ENCODE results near the gene IPMK.
"Not testable (repeated sequence)": the region's sequence is repeated elsewhere in the genome, so short reads cannot be mapped to it uniquely, and the experiment has no call there.

Gene IPMK

DNA sequence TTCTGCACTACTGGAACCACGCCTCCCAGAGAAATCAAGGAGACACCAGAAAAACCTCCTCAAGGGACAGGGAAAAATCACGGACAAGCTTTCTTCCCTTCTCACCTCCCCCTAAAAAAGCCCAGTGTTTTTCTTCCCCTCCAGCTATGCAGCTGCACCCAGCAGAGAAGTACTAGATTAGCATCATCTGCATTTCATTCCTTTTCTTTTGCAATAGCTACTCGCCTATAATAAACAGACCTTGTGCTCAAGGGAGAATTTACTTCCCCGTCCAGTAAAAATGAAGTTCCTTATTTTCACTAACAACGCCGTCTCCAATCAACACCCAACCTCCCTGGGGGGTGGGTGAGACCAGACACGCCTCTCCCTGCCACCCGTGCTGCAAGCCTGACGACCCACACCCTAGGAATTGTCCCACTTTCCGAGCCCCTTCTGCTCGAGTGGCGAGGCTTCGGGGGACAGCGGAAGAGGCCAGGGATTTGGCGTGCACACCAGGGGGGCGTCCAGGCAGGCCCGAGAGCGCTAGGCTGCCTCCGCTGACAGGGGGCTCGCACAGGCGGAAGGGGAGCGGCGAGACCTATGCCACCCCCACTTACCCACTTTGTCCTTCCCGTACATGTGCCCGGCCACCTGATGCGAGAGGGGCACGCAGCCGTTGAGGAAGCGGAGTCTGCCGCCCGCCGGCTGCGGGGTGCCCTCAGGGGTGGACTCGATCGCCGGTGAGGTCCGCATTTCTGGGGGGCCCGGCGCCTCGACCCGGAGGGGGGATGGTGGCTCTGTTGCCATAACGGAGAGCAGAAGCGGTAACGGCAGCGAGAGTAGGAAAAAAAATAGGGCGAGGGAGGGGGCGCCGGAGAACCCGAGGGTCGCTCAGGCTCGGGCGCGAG is 625 bp downstream of the IPMK start:
- peak; percentile 37 to 39 for DNase-seq

DNA sequence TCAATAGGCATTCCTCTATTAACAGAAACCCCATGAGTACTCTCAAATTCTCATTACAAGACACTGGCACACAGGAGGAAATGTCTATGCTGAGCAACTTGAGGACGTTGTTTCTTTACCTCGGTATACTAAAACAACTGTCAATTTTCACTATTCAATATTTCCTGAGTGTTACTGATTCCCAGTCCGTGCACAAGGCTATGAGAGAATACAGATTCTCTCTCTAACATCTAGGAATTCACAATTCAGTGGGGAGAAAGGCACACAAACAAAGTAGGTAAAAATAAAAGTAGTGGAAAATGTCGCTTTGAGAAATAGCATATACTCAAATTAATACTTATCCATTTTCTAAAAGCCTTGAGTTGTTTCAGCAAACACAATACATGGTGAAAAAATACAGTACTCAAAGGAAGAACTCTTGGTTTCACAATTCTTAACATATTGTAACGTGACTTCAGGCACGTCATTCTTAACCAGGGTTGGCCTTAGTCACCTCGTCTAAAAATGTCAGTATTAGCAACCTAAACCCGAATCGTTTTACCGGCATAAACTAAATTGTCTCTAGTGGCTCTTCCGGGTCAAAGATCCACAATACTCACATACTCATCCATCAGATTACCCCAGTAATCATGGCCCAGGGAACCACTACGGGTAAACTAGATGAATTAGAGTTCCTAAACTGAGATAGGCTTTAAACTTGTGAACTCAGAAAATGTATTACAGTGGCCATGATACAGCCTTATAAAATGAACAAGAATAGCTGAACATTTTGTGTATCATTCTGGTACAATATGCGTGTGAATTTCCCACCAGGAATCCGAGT is 1.5 kb downstream of the IPMK start:
- DNase-seq = peak in 1 of 2 experiments; percentile 14

DNA sequence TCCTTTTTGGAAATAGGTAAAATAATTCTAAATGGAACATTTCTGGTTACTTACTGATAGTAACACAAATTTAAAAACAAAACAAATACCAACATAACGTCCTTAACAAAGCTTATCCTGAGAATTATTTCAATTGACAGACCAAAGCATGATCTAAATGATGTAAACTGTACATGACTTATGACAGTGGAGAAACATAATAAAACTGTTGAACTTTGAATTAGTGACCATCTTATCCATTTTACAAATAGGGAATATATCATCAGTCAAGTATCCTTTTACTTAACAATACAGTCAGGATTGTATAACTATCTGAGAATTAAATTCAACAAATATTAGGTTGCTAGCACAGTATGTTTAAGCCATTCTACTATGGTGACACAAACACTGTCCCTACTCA is 2.4 kb downstream of the IPMK start:
- no peak for DNase-seq

DNA sequence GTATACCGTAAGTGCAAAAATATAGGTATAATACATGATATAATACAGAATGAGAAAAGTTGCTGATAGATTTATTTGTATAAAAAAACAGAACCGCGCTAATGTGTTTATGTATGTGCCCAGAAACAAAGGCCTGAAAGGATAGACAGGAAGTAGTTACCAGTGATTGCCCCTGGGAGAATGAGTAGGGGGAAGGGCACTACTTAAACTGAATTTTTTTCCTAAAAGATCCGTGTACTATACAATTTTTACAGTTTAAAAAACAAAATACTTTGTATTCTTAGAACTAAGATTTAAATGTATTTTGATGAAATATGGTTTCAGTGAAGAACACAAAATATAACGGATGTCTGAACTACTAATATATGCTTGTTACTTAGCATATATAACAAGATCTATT is 2.9 kb downstream of the IPMK start:
- no peak for DNase-seq

DNA sequence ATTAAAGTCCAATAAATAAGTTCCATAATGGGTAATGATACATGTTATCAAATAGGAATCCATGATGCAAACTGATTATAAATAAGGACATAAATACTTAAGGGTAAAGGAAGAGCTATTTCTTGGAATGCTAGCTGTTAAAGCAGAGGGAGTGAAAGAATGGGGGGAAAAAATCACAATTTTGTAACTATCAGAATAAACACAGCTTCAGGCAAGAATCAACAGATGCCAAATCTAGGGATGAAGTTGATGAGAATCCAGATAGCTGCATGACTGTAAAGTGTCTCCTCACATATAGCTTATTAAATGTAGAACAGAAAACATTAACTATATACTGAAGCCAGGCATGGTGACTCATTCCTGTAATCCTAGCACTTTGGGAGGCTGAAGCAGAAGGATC is 4.9 kb downstream of the IPMK start:
- DNase-seq = no peak

DNA sequence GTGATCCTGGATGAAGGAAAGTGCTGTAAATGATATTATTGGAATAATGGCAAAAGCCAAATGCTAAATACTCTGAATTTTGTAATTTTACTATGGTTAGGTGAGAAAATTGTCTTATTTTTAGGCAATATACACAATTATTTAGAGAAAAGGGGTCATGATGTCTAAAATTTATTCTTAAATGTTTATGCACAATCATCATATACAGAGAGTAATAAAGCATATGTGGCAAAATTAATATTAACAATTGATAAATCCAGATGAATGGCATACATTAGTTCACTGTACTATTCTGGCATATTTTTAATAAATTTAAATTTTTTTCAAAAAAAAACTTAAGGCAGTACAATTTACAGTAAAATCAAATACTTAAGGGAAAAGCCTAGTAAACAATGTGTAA is 7.4 kb downstream of the IPMK start:
- DNase-seq = no peak

DNA sequence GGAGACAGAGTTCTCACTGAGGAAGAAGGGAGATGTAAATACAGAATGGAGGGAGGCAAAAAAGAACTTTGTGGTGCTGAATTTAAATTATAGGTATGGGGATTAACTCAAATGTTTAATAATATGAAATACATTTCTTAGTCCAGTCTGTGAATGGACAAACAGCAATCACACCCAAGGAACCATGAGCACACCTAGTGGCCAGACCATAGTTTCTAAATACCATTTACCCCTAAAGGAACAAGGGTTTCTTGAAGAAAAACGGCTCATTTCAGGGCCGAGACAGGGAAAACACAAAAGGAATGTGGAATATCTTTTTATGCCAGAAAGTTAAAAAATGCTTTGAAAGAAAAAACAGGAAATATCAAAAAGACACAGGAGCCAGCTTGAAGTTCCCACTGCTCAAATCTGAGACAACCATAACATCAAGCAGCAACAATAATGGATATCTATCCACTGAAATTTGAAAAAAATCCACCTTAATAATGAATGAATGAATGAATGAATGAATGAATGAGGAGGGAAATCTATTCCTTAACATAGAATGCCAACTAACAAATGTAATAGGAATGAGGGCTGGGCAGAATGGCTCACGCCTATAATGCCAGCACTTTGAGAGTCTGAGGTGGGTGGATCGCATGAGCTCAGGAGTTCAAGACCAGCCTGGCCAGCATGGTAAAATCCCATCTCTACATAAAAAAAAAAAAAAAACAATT is 8.6 kb downstream of the IPMK start:
- no peak for DNase-seq

DNA sequence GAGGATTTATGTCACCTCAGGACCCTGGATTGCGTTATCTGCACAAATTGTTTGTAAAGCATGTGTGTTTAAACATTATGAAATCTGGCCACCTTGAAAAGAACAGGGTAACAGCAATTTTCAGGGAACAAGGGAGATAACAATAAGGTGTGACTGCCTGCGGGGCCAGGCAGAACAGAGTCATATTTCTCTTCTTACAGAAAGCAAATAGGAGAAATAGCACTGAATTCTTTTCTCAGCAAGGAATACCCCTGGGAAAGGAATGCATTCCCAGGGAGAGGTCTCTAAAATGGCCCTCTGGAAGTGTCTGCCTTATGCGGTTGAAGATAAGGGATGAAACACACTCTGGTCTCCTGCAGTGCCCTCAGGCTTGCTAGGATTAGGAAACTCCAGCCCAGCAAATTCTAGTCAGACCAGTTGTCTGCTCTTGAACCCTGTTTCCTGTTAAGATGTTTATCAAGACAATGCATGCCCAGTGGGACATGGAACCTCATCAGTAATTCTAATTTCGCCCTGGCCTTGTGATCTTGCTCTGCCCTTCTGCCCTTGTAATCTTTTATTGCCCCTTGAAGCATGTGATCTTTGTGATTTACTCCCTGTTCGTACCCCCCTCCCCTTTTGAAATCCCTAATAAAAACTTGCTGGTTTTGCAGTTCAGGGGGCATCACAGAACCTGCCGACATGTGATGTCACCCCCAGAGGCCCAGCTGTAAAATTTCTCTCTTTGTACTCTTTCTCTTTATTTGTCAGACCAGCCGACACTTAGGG is 11.5 kb downstream of the IPMK start:
- DNase-seq = not testable (repeated sequence)

DNA sequence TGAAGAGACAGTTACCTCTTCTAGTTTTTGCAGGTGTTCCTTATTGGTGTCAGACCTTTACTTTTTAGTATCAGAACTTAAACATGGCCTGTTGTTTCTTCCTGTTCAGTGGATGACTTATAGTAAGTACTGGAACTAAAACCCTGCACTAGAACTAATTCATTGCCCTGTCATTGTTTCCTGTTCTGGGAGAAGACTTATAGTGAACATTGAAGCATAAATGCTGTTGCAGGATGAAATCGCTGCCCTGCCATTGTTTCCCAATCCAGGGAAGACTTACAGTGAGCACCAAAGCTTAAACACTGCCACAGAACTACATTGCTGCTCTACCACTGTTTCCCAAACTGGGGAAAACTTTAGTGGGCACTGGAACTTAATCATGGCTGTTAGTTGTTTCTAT is 13.1 kb downstream of the IPMK start:
- no peak for DNase-seq

DNA sequence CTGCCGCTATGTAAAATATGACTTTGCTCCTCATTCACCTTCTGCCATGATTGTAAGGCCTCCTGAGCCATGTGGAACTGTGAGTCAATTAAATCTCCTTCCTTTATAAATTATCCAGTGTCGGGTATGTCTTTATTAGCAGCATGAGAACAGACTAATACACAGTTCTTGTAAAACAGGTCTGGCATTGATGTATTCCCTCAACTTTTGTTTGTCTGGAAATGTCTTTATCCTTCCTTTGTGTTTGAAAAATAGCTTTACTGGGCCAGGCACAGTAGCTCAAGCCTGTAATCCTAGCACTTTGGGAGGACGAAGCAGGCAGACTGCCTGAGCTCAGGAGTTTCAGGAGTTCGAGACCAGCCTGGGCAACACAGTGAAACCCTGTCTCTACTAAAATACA is 14.5 kb downstream of the IPMK start:
- no peak for DNase-seq

DNA sequence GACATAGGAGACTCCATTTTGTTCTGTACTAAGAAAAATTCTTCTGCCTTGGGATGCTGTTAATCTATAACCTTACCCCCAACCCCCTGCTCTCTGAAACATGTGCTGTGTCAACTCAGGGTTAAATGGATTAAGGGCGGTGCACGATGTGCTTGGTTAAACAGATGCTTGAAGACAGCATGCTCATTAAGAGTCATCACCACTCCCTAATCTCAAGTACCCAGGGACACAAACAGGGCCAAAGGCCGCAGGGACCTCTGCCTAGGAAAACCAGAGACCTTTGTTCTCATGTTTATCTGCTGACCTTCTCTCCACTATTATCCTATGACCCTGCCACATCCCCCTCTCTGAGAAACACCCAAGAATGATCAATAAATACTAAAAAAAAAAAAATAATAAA is 23.0 kb downstream of the IPMK start:
- not testable (repeated sequence) for DNase-seq

DNA sequence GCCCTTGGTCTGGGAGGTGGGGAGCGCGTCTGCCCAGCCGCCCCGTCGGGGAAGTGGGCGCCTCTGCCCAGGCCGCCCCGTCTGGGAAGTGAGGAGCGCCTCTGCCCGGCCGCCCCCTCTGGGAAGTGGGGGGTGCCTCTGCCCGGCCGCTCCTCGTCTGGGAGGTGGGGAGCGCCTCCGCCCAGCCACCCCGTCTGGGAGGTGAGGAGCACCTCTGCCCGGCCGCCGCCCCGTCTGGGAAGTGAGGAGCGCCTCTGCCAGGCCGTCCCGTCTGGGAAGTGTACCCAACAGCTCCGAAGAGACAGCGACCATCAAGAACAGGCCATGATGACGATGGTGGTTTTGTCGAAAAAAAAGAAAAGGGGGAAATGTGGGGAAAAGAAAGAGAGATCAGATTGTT is 23.5 kb downstream of the IPMK start:
- not testable (repeated sequence) for DNase-seq

DNA sequence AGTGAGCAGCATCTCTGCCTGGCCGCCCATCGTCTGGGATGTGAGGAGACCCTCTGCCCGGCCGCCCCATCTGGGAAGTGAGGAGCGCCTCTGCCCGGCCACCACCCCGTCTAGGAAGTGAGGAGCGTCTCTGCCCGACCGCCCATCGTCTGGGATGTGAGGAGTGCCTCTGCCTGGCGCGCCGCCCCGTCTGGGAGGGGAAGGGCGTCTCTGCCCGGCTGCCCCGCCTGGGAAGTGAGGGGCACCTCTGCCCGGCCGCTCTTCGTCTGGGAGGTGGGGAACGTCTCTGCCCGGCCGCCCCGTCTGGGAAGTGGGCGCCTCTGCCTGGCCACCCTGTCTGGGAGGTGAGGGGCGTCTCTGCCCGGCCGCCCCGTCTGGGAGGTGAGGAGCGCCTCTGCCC is 23.9 kb downstream of the IPMK start:
- not testable (repeated sequence) for DNase-seq

DNA sequence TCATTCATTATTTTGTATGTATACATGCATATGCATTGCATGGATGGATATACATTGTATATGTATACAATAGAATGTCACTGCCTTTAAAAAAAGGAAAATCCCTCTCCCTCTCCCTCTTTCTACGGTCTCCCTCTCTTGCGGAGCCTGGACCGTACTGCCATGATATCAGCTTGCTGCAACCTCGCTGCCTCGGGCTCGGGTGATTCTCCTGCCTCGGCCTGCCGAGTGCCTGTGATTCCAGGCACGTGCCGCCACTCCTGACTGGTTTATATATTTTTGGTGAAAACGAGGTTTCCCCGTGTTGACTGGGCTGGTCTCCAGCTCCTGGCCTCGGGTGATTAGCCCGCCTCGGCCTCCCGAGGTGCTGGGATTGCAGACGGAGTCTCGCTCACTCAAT is 24.4 kb downstream of the IPMK start:
- no peak for DNase-seq

DNA sequence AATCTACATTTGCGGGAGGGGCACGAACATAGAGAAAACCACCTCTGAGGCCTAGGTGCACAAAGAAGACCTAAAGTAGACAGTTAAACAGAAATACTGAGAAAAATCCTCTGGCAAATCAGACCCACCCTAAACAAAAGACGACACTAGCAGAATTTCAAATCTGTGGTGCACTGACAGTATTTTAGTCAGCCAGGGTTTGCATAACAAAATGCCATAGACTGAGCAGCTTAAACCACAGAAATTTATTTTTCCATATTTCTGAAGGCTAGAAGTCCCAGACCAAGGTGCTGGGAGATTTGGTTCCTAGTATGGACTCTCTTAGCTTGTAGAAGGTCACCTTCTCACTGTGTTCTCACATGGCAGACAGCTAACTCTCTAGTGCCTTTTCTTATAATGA is 26.3 kb downstream of the IPMK start:
- DNase-seq = no peak

DNA sequence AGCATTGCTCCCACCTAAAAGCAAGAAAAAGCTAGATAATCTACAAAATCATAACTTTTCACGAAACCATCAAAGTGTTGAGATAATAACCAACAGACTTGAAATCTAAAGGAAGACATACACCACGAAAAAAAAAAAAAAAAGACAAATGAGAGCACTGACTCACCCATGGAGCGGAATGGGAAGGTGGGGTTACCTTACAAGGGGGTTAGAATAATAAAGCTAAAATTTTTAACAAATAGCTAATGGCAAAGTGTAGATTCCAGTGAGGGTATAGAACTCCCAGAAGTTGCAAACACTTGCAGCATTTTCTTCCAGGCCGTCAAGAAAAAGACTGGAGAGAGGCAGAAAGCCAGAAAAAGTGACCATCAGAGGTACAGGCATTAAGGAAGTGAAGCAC is 27.2 kb downstream of the IPMK start:
- no peak for DNase-seq

DNA sequence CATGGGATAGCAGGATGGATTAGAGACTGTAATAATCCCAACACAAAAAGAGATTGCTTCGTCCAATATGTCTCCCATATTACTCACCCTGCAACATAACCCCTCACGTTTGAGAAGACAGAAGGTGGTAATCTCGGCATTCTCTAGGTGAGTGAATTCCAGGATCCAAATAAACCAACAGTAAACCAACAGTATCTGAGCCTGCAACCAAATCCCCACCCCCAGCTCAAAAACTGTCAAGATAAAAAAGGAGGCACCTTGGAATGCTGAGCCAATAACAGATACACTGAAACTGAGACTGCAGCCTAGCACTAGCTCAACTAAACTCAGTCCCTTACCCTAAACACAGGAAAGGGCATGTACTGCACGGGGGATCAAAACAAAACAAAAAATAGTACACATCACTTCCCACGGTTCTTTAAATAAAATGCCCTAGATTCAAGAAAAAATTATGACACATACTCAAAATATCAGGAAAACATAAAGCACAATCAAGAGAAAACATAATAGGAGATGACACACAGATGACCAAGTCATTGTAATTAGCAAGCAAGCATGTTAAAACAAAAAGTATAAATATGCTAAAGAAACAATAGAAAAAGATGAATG is 28.0 kb downstream of the IPMK start:
- no peak for DNase-seq

DNA sequence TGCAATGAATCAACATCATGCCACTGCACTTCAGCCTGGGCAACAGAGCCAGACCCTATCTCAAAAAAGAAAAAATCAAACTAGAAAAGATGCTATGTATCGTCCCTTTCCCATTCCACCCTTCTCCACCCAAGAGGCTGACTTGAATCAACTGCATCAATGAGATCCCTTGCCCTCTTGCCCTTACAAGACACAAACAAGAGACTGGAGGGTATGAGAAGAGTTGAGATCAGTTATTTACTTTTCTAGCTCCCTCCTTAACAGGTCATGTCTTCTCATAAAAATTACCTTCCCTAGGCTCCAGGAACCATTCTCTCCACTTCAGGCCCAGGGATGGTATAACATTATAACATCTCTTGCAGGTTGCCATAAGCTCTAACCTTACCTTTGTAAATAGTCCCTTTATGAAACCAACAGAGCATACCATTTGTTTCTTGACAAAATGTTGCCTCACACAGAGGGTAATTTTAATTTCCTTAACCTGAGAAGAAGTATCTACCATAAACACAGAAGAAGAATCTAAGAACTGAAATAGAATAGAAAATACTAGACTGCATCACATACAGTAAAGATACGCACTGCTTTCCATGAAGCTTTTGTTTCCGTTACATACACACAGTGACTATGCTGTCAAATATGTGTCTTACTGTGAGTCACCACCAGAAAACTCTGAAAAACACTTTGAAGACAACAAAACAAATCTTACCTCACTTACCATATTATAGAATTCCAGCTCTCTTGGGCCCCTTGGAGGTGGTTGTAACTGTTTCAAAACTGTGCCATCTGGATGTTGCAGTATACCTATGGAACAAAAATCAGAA is 30.5 kb downstream of the IPMK start:
- DNase-seq = no peak

DNA sequence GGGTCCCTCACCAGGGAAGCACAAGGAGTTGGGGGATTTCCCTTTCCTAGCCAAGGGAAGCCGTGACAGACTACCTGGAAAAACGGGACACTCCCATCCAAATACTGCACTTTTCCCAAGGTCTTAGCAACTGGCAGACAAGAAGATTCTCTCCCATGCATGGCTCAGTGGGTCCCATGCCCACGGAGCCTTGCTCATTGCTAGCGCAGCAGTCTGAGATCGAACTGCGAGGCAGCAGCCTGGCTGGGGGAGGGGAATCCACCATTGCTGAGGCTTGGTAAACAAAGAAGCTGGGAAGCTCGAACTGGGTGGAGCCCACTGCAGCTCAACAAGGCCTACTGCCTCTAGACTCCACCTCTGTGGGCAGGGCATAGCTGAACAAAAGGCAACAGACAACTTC is 37.8 kb downstream of the IPMK start:
- not testable (repeated sequence) for DNase-seq

DNA sequence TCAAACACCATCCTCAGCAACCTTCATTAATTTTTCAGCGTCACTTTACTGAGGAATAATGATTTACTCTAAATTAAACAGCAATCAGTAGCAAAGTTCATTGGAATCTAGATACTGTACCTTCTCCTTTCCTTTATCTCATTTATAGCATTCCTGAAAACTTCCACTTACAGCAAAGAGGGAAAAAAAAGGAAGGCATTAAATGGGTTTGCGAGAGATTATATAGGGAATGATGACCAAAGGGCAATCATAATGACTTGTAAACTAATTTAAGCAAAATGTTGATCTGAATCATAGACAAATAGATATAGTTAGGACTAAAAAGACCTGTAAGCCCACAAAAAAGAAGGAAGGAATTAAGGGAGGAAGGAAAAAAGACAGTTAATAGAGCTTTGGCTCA is 42.0 kb downstream of the IPMK start:
- DNase-seq = no peak

DNA sequence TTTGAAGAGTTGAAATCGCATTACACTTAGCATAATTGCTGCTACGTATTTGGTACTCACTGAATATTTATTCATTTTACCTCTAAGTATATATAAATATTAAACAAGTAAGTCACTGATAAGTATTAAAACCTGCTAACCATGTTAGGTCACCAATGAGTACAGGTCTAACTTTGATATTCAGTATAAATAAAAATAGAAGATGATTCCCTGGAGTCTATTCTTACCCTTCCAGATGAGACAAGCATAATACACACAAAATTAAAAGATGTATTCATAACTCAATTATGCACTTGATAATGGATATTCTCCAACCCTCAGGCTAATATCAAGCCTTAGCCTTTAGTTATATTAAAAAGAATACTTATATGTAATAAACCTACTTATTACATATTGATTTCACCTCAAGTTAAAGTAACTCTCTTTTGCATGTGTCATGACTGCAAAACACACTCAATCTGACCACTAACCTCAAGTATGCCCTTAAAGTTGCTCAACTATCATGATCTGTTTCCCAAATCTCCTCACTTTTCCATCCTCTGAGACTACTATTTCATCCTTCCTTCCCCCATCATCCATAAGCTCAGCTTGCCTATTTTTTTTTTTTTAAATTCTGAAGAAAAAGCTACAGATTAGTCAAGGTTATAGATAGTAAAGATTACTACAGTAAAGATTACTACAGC is 46.8 kb downstream of the IPMK start:
- no peak for DNase-seq
